Choroid plexus epithelial cell (primary cell): ENCODE data around the gene ALK.
A peak's percentile ranks its signal among the peaks of the same experiment; 100 is the strongest.

Source experiments
- DNase-seq: peaks from one replicate; pipeline ENCODE4 v3.0.0-alpha.2; 2010; ENCODE audit warnings: low read depth
- H3K4me3 ChIP-seq: 2 replicates; pipeline ENCODE4 v1.5.1; 2011; ENCODE audit warnings: low read depth, mild to moderate bottlenecking, control low read depth, low read length, moderate library complexity
- TF ChIP-seq, protein P1 (sequence below): conservative IDR thresholded peaks from 2 replicates; pipeline ENCODE4 v1.5.1; 2011; ENCODE audit warnings: low read depth, mild to moderate bottlenecking, control low read depth, inconsistent platforms, low read length, moderate library complexity

The ALK gene

DNA sequence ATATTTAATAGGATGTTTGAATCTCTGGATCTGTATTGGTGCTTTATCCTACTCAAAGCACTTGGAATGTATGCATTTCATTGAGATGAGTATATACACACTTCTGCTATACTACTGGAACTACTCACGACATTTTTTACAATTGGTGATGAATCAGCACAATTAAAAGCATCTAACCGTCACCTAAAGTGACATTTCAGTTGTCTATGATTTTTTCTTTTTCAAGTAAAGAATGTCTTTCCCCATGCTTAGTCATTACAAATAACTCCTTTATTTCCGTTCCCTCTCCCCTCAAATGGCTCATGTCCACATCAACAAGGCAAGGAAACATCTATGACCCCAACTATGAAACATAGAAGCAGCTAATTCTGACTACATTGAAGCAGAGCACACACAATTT, 728.9 kb downstream of the ALK start:
- H3K4me3 ChIP-seq = no peak overlapping the region
- no peak for DNase-seq
- TF ChIP-seq, protein P1, sequence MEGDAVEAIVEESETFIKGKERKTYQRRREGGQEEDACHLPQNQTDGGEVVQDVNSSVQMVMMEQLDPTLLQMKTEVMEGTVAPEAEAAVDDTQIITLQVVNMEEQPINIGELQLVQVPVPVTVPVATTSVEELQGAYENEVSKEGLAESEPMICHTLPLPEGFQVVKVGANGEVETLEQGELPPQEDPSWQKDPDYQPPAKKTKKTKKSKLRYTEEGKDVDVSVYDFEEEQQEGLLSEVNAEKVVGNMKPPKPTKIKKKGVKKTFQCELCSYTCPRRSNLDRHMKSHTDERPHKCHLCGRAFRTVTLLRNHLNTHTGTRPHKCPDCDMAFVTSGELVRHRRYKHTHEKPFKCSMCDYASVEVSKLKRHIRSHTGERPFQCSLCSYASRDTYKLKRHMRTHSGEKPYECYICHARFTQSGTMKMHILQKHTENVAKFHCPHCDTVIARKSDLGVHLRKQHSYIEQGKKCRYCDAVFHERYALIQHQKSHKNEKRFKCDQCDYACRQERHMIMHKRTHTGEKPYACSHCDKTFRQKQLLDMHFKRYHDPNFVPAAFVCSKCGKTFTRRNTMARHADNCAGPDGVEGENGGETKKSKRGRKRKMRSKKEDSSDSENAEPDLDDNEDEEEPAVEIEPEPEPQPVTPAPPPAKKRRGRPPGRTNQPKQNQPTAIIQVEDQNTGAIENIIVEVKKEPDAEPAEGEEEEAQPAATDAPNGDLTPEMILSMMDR = no peak

DNA sequence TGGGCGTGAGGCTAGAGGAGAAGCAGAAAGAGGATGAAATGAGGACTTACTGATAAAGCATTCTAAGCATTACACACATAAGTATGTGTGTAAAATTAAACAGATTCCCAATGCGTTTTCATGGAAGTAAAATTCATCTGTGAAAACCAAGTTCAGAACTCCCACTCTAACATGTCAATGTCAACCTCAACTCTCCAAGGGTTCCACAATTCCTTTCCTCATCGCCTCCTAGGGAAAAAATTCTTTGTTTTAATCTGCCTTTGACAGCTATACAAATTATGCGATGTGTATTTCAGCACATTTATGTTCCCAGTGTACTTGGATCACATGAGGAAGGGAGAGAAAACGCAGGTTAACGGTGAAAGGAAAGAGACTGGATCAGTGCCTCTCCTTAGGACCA, 729.6 kb downstream of the ALK start:
- TF ChIP-seq, protein P1 = no peak
- no peak overlapping the region for H3K4me3 ChIP-seq
- no peak for DNase-seq

DNA sequence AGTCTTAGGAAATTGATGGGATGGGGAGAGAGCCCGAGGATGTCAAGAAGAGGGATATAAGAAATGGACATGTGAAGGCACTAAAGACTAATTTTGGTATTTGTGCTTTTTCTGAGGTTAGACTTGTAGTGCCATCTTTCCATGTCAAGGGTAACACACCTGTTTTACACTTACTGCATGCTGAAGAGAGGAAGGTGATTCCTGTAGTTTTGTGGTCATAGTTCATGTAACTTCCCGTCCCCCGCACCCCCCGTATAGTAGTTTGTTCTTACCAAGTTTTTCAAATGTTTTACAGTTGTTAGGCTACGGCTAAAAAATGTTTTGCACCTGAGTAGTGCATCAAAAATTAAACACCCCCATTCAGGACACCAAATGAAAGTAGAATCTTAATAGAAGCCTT, 732.3 kb downstream of the ALK start:
- H3K4me3 ChIP-seq = no peak overlapping the region
- DNase-seq = no peak
- TF ChIP-seq, protein P1 = no peak

DNA sequence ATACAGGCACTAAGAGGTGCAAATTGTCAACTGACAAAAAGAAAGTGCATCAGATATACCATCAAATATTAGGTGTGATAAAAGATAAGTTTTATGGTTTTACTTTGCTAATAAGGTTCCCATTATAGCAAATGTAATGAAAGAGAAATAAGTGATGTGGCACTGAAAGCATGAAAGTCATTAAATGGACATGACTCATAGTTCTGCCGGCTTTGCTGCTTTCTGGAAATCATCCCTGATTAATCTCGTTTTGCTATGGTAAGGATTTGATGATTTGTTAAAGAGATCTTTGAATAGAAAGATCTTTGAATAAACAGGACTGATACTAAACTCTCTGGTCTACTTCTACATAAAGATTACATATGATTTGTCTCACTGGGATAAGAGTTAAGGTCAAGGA, 733.5 kb downstream of the ALK start:
- H3K4me3 ChIP-seq = no peak overlapping the region
- TF ChIP-seq, protein P1 = no peak
- no peak for DNase-seq

DNA sequence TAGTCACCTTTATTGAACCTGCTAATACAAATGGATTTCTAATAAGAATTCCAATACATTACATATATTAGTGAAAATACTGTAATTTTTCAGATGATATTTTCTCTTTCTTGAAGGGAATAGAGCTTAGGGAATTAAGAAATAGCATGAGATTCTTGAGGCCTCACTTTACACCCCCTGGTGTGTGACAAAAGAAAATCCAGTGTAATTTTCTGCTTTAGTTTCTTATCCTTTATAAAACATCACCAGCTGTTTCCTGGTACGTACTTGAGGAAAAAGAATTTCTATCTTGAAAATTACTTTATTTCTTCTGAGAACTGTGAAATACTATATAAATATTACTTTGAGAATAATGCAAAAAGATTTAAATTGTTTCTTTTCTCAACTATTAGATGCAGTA, 734.6 kb downstream of the ALK start:
- TF ChIP-seq, protein P1 = no peak
- peak; percentile 33 for DNase-seq
- H3K4me3 ChIP-seq = no peak overlapping the region

DNA sequence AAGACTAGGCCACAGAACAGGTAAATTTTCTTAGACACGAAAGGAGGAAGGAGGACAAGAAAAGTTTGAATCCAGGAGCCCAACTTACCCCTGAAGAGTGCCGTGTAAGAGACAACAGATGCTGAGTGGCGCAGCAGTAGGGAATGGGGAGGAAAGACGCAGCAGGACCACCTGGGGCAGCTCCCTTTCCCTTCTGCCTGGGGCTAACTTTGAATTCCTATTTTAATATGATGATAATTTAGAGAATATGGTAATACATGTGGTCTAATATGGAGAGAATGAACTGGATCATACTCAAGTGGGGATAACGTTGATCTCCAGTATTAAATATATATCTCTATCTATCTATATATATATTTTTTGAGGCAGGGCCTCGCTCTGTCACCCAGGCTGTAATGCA, 736.9 kb downstream of the ALK start:
- no peak for DNase-seq
- TF ChIP-seq, protein P1 = no peak
- no peak overlapping the region for H3K4me3 ChIP-seq

DNA sequence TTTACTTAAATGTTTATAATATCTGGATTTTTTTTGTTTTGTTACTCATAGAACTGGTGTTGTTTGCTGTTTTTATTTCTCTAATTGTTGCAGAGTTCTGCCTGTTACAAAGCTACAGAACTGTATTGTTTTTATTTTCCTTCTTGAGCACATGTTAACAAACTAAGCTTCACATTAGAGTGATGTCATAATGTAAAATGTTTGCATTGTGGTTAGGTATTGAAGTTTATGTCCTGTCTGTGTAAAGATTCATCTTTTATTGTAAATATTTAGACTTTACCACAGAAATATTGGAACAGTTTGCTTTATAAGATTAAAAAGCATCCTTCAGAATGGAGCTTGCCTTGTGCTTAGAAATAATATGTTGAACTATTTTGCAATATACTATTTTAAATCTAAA, 738.5 kb downstream of the ALK start:
- H3K4me3 ChIP-seq = no peak overlapping the region
- TF ChIP-seq, protein P1 = no peak
- no peak for DNase-seq
